Stimulated activated CD8-positive, alpha-beta memory T cell treated with anti-CD3 and anti-CD28 coated beads, Interleukin-15, amount 100 ng/mL, for 48 hours (primary cell): Measurements from ENCODE around the gene WASL.

ENCODE experiments used
- DNase-seq, 2 donors: peaks; one replicate each; pipeline ENCODE4 v3.0.0-alpha.2; 2020; ENCODE audit warnings: low read depth in 2 of 2

Gene WASL

GRCh38 chr7:123632808-123633207 is 116.0 kb downstream of the WASL start:
- DNase-seq = no peak
